SK-N-SH treated with all-trans-retinoic acid at 6 μM for 48 hours (cell line): ENCODE data around the gene SON.

Experiments
- ATAC-seq: fragments of 200-7000 bp; cut with Tn5 transposase; 3 replicates; pipeline ENCODE4 v1.9.1; 2020; ENCODE audit warnings: mild to moderate bottlenecking, moderate library complexity
- ARNTL ChIP-seq: fragments of 450-650 bp; formaldehyde crosslinking; IDR thresholded peaks from 2 replicates; pipeline ENCODE4 v1.5.0; 2020; ENCODE audit warnings: low read depth, mild to moderate bottlenecking, moderate library complexity, borderline replicate concordance
- BACH2 ChIP-seq: fragments of 250-450 bp; sonication (Bioruptor Pico); IDR thresholded peaks from 2 replicates; pipeline ENCODE4 v1.9.0; 2021; ENCODE audit warnings: mild to moderate bottlenecking, borderline replicate concordance
- CREB5 ChIP-seq: fragments of 250-450 bp; sonication (Bioruptor Pico); IDR thresholded peaks from 2 replicates; pipeline ENCODE4 v1.5.1; 2020; ENCODE audit warnings: low read depth, mild to moderate bottlenecking, moderate library complexity
- CSDC2 ChIP-seq: fragments of 250-450 bp; sonication (Bioruptor Pico); IDR thresholded peaks from 2 replicates; pipeline ENCODE4 v1.5.0; 2020; ENCODE audit warnings: mild to moderate bottlenecking, moderate library complexity
- CSRNP3 ChIP-seq: fragments of 250-450 bp; sonication (Bioruptor Pico); IDR thresholded peaks from 2 replicates; pipeline ENCODE4 v1.5.1; 2021; ENCODE audit warnings: mild to moderate bottlenecking, moderate library complexity
- ESRRG ChIP-seq: fragments of 250-450 bp; sonication (Bioruptor Pico); IDR thresholded peaks from 2 replicates; pipeline ENCODE4 v1.6.1; 2021; ENCODE audit warnings: mild to moderate bottlenecking
- ISL1 ChIP-seq: fragments of 250-450 bp; sonication (Bioruptor Pico); IDR thresholded peaks from 2 replicates; pipeline ENCODE4 v2.1.2; 2022; ENCODE audit warnings: mild to moderate bottlenecking, moderate library complexity
- OSR1 ChIP-seq: fragments of 250-450 bp; sonication (Bioruptor Pico); IDR thresholded peaks from 2 replicates; pipeline ENCODE4 v1.8.0; 2022; ENCODE audit warnings: moderate library complexity, mild to moderate bottlenecking, inconsistent platforms
- POU6F1 ChIP-seq: fragments of 250-450 bp; sonication (Bioruptor Pico); IDR thresholded peaks from 2 replicates; pipeline ENCODE4 v1.8.0; 2021; ENCODE audit warnings: low read depth, mild to moderate bottlenecking, moderate library complexity, borderline replicate concordance
- PPARA ChIP-seq: fragments of 250-450 bp; sonication (Bioruptor Pico); IDR thresholded peaks from 2 replicates; pipeline ENCODE4 v1.5.0; 2020; ENCODE audit warnings: mild to moderate bottlenecking, borderline replicate concordance
- TOX ChIP-seq: fragments of 250-450 bp; sonication (Bioruptor Pico); IDR thresholded peaks from 2 replicates; pipeline ENCODE4 v1.8.0; 2021; ENCODE audit warnings: mild to moderate bottlenecking, moderate library complexity, borderline replicate concordance
- TSHZ2 ChIP-seq: fragments of 250-450 bp; sonication (Bioruptor Pico); IDR thresholded peaks from 2 replicates; pipeline ENCODE4 v1.5.0; 2020; ENCODE audit warnings: mild to moderate bottlenecking, moderate library complexity
- ZC3H10 ChIP-seq: fragments of 250-450 bp; sonication (Bioruptor Pico); IDR thresholded peaks from 2 replicates; pipeline ENCODE4 v1.5.1; 2021; ENCODE audit warnings: mild to moderate bottlenecking, moderate library complexity
- ZFP3 ChIP-seq: fragments of 250-450 bp; sonication (Bioruptor Pico); IDR thresholded peaks from 2 replicates; pipeline ENCODE4 v1.5.0; 2020; ENCODE audit warnings: mild to moderate bottlenecking, moderate library complexity
- ZFP30 ChIP-seq: fragments of 450-650 bp; formaldehyde crosslinking; IDR thresholded peaks from 2 replicates; pipeline ENCODE4 v1.5.0; 2022; ENCODE audit warnings: mild to moderate bottlenecking, moderate library complexity
- ZNF70 ChIP-seq: fragments of 450-650 bp; formaldehyde crosslinking; IDR thresholded peaks from 2 replicates; pipeline ENCODE4 v1.5.0; 2020; ENCODE audit warnings: mild to moderate bottlenecking, moderate library complexity

Gene SON

GRCh38 chr21:33566514-33566913 lies 23.7 kb downstream of the SON start:
- TF ChIP-seq ZNF70 (CRISPR knock-in tag) (no peak), TSHZ2 (CRISPR knock-in tag) (no peak), ZFP30 (no peak), ISL1 (CRISPR knock-in tag) (no peak), POU6F1 (CRISPR knock-in tag) (no peak)
- no peak for ATAC-seq

- no peak for ATAC-seq
- TF ChIP-seq ZC3H10 (no peak), TSHZ2 (CRISPR knock-in tag) (no peak), OSR1 (no peak), CSDC2 (CRISPR knock-in tag) (no peak), BACH2 (CRISPR knock-in tag) (no peak), CREB5 (CRISPR knock-in tag) (no peak), POU6F1 (CRISPR knock-in tag) (no peak), CSRNP3 (CRISPR knock-in tag) (no peak), TOX (CRISPR knock-in tag) (no peak), ARNTL (CRISPR knock-in tag) (no peak)
Observed at GRCh38 chr21:33567914-33568313, 25.1 kb downstream of the SON start.

- no peak for ATAC-seq
- TF ChIP-seq ZNF70 (CRISPR knock-in tag) (no peak), POU6F1 (CRISPR knock-in tag) (no peak), ZFP3 (CRISPR knock-in tag) (no peak), TSHZ2 (CRISPR knock-in tag) (no peak), PPARA (CRISPR knock-in tag) (no peak), CSRNP3 (CRISPR knock-in tag) (no peak), OSR1 (no peak), ISL1 (CRISPR knock-in tag) (no peak), ESRRG (no peak)
Observed at GRCh38 chr21:33568448-33568847, 25.6 kb downstream of the SON start.
